ENCODE results near the gene CTNNBIP1. TPM values are rescaled to one million over a fixed set of nuclear protein-coding genes. Genes with fewer than 3 reads are reported as not detected.

Gene CTNNBIP1
- total RNA-seq, 2 experiments from 2014 or later: 15.8 to 17.0 TPM

DNA sequence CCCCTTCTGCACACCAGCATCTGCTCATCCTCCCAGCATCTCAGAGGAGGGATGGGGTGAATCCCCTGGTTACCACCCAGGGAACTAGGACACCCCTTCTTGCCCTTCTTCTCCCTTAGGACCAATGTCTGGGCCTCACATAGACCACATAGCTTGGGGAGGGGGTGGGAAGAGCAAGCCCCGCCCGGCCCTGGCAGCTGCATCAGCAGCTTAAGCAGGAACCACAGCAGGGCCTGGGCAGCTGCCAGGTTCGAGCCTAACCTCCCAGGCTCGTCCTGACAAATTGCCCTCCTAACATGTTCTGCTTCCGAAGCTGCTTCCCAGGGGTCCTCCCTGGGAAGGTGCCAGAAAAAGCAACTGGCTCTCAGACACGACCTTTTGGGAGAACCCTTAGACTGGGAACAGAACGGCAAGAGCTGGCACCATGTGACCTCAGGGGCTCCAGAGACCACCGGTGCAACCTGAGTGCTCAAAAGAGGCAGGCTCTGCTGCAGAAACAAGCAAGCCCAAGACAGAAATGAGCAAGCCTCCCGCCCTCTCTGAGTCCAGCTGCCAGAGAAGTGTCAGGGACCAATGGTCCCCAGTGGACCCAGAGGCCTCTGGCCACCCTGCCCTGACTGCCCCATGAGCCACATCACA, 67.9 kb downstream of the CTNNBIP1 start:
- POLR2A ChIA-PET: interaction anchor here (0.9 kb wide), 1 partner anchor 56 kb away, joined by 3 read pairs; no protein-coding TSS in a partner anchor
- Mint-ChIP-seq H3K4me1 (no peaks in the 10 kb centered on the region), H3K9me3 (no peaks in the 10 kb centered on the region), H3K27me3 (peaks cover 2% of the 10 kb centered on the region), H3K4me3 (no peak overlapping the region), H3K36me3 (peaks cover 1% of the 10 kb centered on the region), H3K27ac (no peak overlapping the region)
- no peak for DNase-seq
- no peak for ATAC-seq (ENCODE audit: low read depth)

GRCh38 chr1:9841460-9841859, 68.6 kb downstream of the CTNNBIP1 start:
- DNase-seq: no peak
- Mint-ChIP-seq H3K9me3 (no peaks in the 10 kb centered on the region), H3K27me3 (peaks cover 2% of the 10 kb centered on the region), H3K4me3 (no peak overlapping the region), H3K36me3 (peaks cover 1% of the 10 kb centered on the region), H3K27ac (no peak overlapping the region), H3K4me1 (no peaks in the 10 kb centered on the region)
- POLR2A ChIA-PET: no interaction called here
- ATAC-seq (ENCODE audit: low read depth): no peak

DNA sequence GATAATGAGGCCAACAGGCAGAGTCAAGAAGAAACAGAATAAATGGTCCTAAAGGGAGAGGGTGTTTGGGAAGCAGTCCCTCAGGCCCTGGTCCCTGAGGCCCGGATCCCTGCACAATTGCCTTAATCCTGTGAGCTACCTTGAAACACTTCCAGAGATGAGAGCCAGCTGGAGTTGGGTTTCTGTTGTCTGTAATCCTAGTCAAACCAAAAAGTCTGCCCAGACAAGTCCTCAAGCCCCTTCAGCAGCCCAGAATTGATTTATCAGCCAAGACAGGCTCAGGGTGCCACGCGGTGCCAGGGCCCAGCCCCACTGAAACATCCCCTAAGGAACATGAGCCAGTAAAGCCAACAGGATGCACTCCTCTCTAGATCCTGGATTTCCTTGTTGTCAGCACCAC, 69.9 kb downstream of the CTNNBIP1 start:
- H3K4me3 Mint-ChIP-seq: no peak overlapping the region
- no peaks in the 10 kb centered on the region for H3K9me3 Mint-ChIP-seq
- H3K27me3 Mint-ChIP-seq: peaks cover 2% of the 10 kb centered on the region
- DNase-seq: no peak
- H3K4me1 Mint-ChIP-seq: no peaks in the 10 kb centered on the region
- H3K27ac Mint-ChIP-seq: no peak overlapping the region
- ATAC-seq (ENCODE audit: low read depth): no peak
- POLR2A ChIA-PET: no interaction called here
- peaks cover 1% of the 10 kb centered on the region for H3K36me3 Mint-ChIP-seq

DNA sequence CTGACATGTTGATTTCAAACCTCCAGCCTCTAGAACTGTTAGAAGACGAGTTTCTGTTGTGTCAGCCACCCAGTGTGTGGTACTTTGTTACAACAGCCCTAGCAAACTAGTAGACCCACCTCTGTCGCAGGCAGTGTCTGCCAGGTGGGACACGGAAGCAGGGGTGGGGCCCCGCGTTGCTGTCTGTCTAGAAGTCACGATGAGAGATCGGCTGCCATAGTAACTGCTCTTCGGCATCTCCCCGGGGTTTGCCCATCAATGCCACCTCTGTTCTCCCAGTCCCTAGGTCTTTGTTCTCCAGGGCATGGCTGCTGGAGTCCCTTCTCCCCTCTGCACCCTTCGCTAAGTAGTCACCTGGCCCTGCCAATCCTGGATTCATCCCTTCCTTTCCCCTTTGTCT, 71.1 kb downstream of the CTNNBIP1 start:
- no peak overlapping the region for H3K27ac Mint-ChIP-seq
- no peak overlapping the region for H3K4me3 Mint-ChIP-seq
- ATAC-seq (ENCODE audit: low read depth) (no peak), DNase-seq (no peak)
- peaks cover 1% of the 10 kb centered on the region for H3K4me1 Mint-ChIP-seq
- no peaks in the 10 kb centered on the region for H3K9me3 Mint-ChIP-seq
- POLR2A ChIA-PET: no interaction called here
- peaks cover 1% of the 10 kb centered on the region for H3K36me3 Mint-ChIP-seq
- H3K27me3 Mint-ChIP-seq: peaks cover 2% of the 10 kb centered on the region

DNA sequence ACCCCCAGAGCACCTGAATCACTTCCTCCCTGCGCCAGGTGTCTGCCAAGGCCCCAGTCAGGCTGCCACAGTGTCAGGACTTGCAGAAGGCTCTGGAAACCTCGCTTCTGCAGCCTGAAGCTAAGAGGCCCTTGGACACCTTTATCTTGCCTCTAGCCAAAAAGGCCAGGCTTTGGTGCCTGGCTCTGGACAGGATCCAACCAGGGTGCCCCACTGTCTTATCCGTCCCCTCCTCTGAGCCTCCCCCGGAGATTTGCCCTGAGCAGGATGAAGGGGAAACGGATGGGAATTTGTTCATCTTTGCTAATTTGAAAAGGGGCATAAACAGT, 73.5 kb downstream of the CTNNBIP1 start:
- no peak for DNase-seq
- H3K27ac Mint-ChIP-seq: no peak overlapping the region
- peaks cover 1% of the 10 kb centered on the region for H3K4me1 Mint-ChIP-seq
- H3K36me3 Mint-ChIP-seq: peaks cover 1% of the 10 kb centered on the region
- ATAC-seq (ENCODE audit: low read depth): no peak
- POLR2A ChIA-PET: no interaction called here
- H3K27me3 Mint-ChIP-seq: peaks cover 7% of the 10 kb centered on the region
- H3K9me3 Mint-ChIP-seq: no peaks in the 10 kb centered on the region
- H3K4me3 Mint-ChIP-seq: no peak overlapping the region

GRCh38 chr1:9835758-9836631, 74.1 kb downstream of the CTNNBIP1 start:
- Mint-ChIP-seq H3K4me1 (peaks cover 1% of the 10 kb centered on the region), H3K27ac (no peak overlapping the region), H3K27me3 (peaks cover 7% of the 10 kb centered on the region), H3K36me3 (peaks cover 1% of the 10 kb centered on the region), H3K9me3 (no peaks in the 10 kb centered on the region), H3K4me3 (no peak overlapping the region)
- ATAC-seq (ENCODE audit: low read depth): no peak
- no peak for DNase-seq
- POLR2A ChIA-PET: no interaction called here

DNA sequence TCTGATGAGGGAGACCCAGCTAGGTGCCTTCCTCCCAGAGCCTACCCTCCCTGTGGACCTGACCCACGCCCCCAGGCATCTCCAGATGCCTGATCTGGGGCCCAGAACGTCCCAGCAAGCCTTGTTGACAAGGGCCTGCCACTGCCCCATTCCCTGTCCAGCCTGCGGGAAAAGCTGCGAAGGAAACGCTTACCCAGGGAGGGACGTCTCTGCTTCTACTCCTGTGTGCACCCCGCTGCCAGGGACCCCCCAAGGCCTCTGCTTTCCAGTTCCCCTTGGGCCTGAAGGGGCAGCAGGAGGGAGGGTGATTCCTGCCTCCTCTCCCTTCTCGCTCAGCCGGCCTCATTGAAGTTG, 74.7 kb downstream of the CTNNBIP1 start:
- DNase-seq (no peak), ATAC-seq (ENCODE audit: low read depth) (no peak)
- Mint-ChIP-seq H3K9me3 (no peaks in the 10 kb centered on the region), H3K27ac (no peak overlapping the region), H3K27me3 (peaks cover 5% of the 10 kb centered on the region), H3K4me1 (peaks cover 1% of the 10 kb centered on the region), H3K4me3 (no peak overlapping the region), H3K36me3 (no peaks in the 10 kb centered on the region)
- POLR2A ChIA-PET: no interaction called here

GRCh38 chr1:9833632-9834031, 76.4 kb downstream of the CTNNBIP1 start:
- no peak overlapping the region for H3K27ac Mint-ChIP-seq
- H3K4me1 Mint-ChIP-seq: peaks cover 1% of the 10 kb centered on the region
- H3K27me3 Mint-ChIP-seq: peaks cover 13% of the 10 kb centered on the region
- ATAC-seq (ENCODE audit: low read depth) (no peak), DNase-seq (no peak)
- H3K9me3 Mint-ChIP-seq: no peaks in the 10 kb centered on the region
- no peak overlapping the region for H3K4me3 Mint-ChIP-seq
- H3K36me3 Mint-ChIP-seq: no peaks in the 10 kb centered on the region
- POLR2A ChIA-PET: no interaction called here

DNA sequence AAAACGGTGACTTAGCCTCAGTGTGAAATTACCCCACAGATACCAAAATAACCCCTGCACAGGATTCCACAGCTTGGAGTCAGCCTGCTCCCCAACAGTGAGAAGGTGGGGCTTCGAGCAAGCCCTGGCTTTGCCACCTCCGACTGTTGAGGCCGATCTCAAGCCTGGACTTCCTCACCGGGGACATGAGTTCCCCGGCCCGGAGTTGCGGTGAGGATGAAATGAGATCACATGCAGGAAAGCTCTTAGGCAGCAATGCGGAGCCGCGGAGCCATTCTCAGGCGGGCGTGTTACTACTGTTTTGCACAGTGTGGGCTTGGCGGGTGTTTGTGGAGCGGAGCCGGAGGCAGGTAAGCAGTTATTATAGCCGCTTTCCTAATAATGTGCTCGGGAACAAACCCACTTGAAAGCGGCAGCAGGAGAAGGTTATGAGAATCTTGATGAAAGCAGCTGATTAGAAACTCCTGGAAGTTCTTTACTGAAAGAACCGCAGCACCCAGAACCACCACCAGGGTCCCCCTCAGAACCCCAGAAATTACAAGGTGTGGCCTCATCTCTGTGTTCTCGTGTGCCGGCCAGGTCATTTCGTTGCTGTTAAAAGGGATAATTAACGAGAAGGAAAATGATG, 82.4 kb downstream of the CTNNBIP1 start:
- no peaks in the 10 kb centered on the region for H3K9me3 Mint-ChIP-seq
- no peak overlapping the region for H3K4me3 Mint-ChIP-seq
- no peaks in the 10 kb centered on the region for H3K36me3 Mint-ChIP-seq
- DNase-seq (no peak), ATAC-seq (ENCODE audit: low read depth) (no peak)
- peaks cover 11% of the 10 kb centered on the region for H3K27me3 Mint-ChIP-seq
- peaks cover 20% of the 10 kb centered on the region for H3K4me1 Mint-ChIP-seq
- no peak overlapping the region for H3K27ac Mint-ChIP-seq
- POLR2A ChIA-PET: interaction anchor here (0.7 kb wide), 1 partner anchor 32 kb away, joined by 3 read pairs; no protein-coding TSS in a partner anchor

- Mint-ChIP-seq H3K27ac (no peak overlapping the region), H3K27me3 (peaks cover 9% of the 10 kb centered on the region), H3K36me3 (peaks cover 3% of the 10 kb centered on the region), H3K9me3 (no peaks in the 10 kb centered on the region), H3K4me1 (peaks cover 26% of the 10 kb centered on the region), H3K4me3 (no peak overlapping the region)
- POLR2A ChIA-PET: interaction anchor here (0.6 to 1.6 kb wide), 3 partner anchors 9 to 56 kb away, joined by 3 to 4 read pairs (median 3); no protein-coding TSS in a partner anchor
- ATAC-seq (ENCODE audit: low read depth): no peak
- no peak for DNase-seq
Observed at GRCh38 chr1:9826616-9827015, 83.5 kb downstream of the CTNNBIP1 start.

DNA sequence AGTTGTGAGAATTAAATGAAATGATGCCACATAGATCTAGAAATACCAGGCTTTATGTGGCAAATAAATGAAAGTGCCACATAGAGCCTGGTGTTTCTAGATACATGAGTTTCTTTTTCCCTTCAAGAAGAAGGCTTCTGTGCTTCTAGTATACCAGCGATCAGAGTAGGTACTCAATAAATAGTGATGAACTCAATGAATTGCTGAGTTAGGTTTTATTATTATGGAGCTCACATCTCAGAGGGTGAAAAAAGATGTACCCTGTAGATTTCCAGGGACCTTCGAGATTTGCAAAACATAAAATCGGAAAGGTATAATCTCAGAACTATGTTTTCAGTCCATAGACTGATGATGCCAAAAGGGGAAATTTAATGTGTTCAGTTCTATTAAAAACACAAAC, 84.0 kb downstream of the CTNNBIP1 start:
- ATAC-seq (ENCODE audit: low read depth): no peak
- POLR2A ChIA-PET: interaction anchor here (0.5 to 1.6 kb wide), 4 partner anchors 9 to 55 kb away, joined by 3 to 4 read pairs (median 3); no protein-coding TSS in a partner anchor
- peaks cover 9% of the 10 kb centered on the region for H3K27me3 Mint-ChIP-seq
- H3K4me1 Mint-ChIP-seq: peaks cover 27% of the 10 kb centered on the region
- H3K4me3 Mint-ChIP-seq: no peak overlapping the region
- H3K36me3 Mint-ChIP-seq: peaks cover 3% of the 10 kb centered on the region
- no peak overlapping the region for H3K27ac Mint-ChIP-seq
- H3K9me3 Mint-ChIP-seq: no peaks in the 10 kb centered on the region
- DNase-seq: no peak

- H3K36me3 Mint-ChIP-seq: peaks cover 6% of the 10 kb centered on the region
- peak; percentile 50 for DNase-seq
- ATAC-seq (ENCODE audit: low read depth): peak; percentile 31
- H3K27me3 Mint-ChIP-seq: peaks cover 9% of the 10 kb centered on the region
- H3K27ac Mint-ChIP-seq: peak overlapping the region; percentile 37
- H3K4me3 Mint-ChIP-seq: peak overlapping the region; percentile 68
- H3K4me1 Mint-ChIP-seq: peaks cover 33% of the 10 kb centered on the region
- no peaks in the 10 kb centered on the region for H3K9me3 Mint-ChIP-seq
- POLR2A ChIA-PET: interaction anchor here (0.5 to 1.6 kb wide), 3 partner anchors 8 to 36 kb away, joined by 3 to 4 read pairs (median 3); no protein-coding TSS in a partner anchor
Observed at GRCh38 chr1:9825093-9826074, 84.7 kb downstream of the CTNNBIP1 start.

DNA sequence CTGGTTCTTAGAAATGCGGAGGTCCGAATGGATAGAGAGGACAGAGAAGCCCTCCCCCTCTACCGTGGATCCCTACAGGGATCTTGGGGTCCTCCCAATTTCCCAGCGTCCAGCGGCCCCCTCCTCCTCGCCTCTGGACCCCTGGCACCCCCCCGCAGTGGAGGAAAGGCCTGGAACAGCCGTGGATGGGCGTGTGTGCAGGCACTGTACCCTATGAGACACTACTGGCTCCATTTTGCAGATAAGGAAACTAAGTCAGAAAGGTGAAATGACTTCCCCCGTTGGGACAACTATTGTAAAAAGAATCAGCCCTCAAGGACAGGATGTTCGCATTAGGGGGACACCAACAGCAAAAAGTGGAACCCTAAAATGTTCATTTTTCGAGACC, 85.4 kb downstream of the CTNNBIP1 start:
- peaks cover 4% of the 10 kb centered on the region for H3K27me3 Mint-ChIP-seq

More for the DNA sequence above, 85.4 kb downstream of the CTNNBIP1 start:
- ATAC-seq (ENCODE audit: low read depth): no peak
- Mint-ChIP-seq H3K9me3 (no peaks in the 10 kb centered on the region), H3K36me3 (peaks cover 9% of the 10 kb centered on the region), H3K4me1 (peaks cover 33% of the 10 kb centered on the region), H3K4me3 (peak overlapping the region; percentile 68), H3K27ac (peak overlapping the region; percentile 42)
- no peak for DNase-seq
- POLR2A ChIA-PET: no interaction called here

Data from activated naive CD8-positive, alpha-beta T cell treated with anti-CD3 and anti-CD28 coated beads, Interleukin-2, amount 10 ng/mL, durations not matched to agents 7 days and 5 days (primary cell).